Loucy (cell line): ENCODE results near the gene ADRA1B.

ENCODE experiments used
- CTCF ChIP-seq: fragments of 200-600 bp; sonication (generic); conservative IDR thresholded peaks from 2 replicates; pipeline ENCODE4 v1.5.1; 2014; ENCODE audit warnings: mild to moderate bottlenecking, antibody characterized with exemption, low read length
- EZH2phosphoT487 ChIP-seq: fragments of 200-600 bp; IDR thresholded peaks from 2 replicates; pipeline ENCODE4 v1.6.1; 2018; ENCODE audit warnings: antibody characterized with exemption, mild to moderate bottlenecking, moderate library complexity, borderline replicate concordance

DNA sequence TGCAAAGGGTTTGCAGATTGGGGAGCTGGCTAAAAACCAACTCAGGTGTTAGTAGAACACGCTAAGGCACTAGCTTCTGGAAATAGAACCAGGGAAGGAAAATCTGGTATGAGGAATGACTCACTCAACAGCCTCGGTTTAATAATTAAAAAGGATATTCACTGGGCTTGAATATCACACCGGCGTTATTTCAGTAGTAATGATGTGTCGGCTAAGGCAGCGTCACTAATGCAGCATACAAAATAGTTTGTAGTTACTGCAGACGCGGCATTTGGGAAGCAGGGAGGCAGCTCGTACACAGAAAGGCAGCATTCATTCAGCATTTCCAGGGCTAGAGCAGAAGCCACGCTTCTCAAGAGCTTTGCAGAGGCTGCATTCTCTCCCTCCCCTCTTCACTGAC lies 1.7 kb downstream of the ADRA1B start:
- no peak for TF ChIP-seq CTCF
- no peak for TF ChIP-seq EZH2phosphoT487
